H1 (cell line): Measurements from ENCODE around the gene SLIT3. TPM values are rescaled to one million over a fixed set of nuclear protein-coding genes. Genes with fewer than 3 reads are reported as not detected.

ENCODE experiments used
- CTCF ChIA-PET: fragments of 300-600 bp; sonication (Branson Sonifier 250); formaldehyde crosslinking; loops from one replicate; lab custom pipeline; 2021; ENCODE audit not compliant: partially characterized antibody; lab: Charles Lee
- POLR2A ChIA-PET: fragments of 300-600 bp; sonication (Branson Sonifier 250); formaldehyde crosslinking; loops from one replicate; lab custom pipeline; 2021; ENCODE audit warnings: inconsistent platforms; ENCODE audit not compliant: partially characterized antibody; lab: Charles Lee
- DNase-seq, 2 experiments: peaks; one replicate each; pipeline versions ENCODE4 v3.0.0 to v3.0.0-alpha.2; 2010 to 2022; ENCODE audit warnings: low spot score in 2 of 2, low read depth in 1 of 2, mixed read lengths in 1 of 2
- FAIRE-seq: peaks from 2 replicates; lab custom pipeline; 2011; peaks lifted over from hg19 to GRCh38; lab: Jason Lieb, UNC
- H2AFZ ChIP-seq: 2 replicates; pipeline ENCODE4 v1.8.1; 2012; ENCODE audit warnings: low read length, inconsistent platforms
- H2AK5ac ChIP-seq: 2 replicates; pipeline ENCODE4 v1.6.1; 2013; ENCODE audit warnings: low read depth, low read length
- H2BK120ac ChIP-seq: replicated peaks from 2 replicates; pipeline ENCODE3; 2013; ENCODE audit warnings: low read depth, low read length, inconsistent platforms
- H2BK12ac ChIP-seq: 2 replicates; pipeline ENCODE4 v1.6.1; 2013; ENCODE audit warnings: low read depth, low read length
- H2BK15ac ChIP-seq: 2 replicates; pipeline ENCODE4 v1.6.1; 2013; ENCODE audit warnings: low read length
- H2BK20ac ChIP-seq: 2 replicates; pipeline ENCODE4 v1.6.1; 2013; ENCODE audit warnings: low read length
- H2BK5ac ChIP-seq: 2 replicates; pipeline ENCODE4 v1.6.1; 2013; ENCODE audit warnings: low read depth, low read length
- H3K14ac ChIP-seq: 2 replicates; pipeline ENCODE4 v1.6.1; 2013; ENCODE audit warnings: inconsistent platforms; ENCODE audit not compliant: insufficient read length
- H3K18ac ChIP-seq: 2 replicates; pipeline ENCODE4 v1.6.1; 2013; ENCODE audit warnings: low read length; ENCODE audit errors: extremely low read depth
- H3K23ac ChIP-seq: 2 replicates; pipeline ENCODE4 v1.6.1; 2013; ENCODE audit warnings: inconsistent platforms; ENCODE audit not compliant: insufficient read length
- H3K23me2 ChIP-seq: 2 replicates; pipeline ENCODE4 v1.6.1; 2013; ENCODE audit warnings: low read depth, low read length
- H3K27ac ChIP-seq: 2 replicates; pipeline ENCODE4 v1.6.1; 2011; ENCODE audit warnings: low read depth, low read length, inconsistent platforms
- H3K27me3 ChIP-seq, 4 experiments: replicated peaks in 1 of 4; 1 replicate in 1 of 4; 2 replicates in 3 of 4; pipeline versions ENCODE4 v1.6.1 to v1.8.1; 2011 to 2013; ENCODE audit warnings: low read length in 3 of 4, mild to moderate bottlenecking in 3 of 4, inconsistent platforms in 2 of 4, mixed read lengths in 2 of 4, moderate library complexity in 1 of 4; ENCODE audit not compliant: control insufficient read depth in 3 of 4, insufficient read depth in 3 of 4; ENCODE audit errors: extremely low read depth in 1 of 4
- H3K36me3 ChIP-seq, 4 experiments: 2 replicates each; pipeline versions ENCODE4 v1.6.1 to v1.8.1; 2011 to 2013; ENCODE audit warnings: mild to moderate bottlenecking in 4 of 4, low read length in 3 of 4, moderate library complexity in 2 of 4, control low read depth in 1 of 4, inconsistent platforms in 1 of 4; ENCODE audit not compliant: insufficient read depth in 4 of 4, control insufficient read depth in 2 of 4
- H3K4ac ChIP-seq: replicated peaks from 2 replicates; pipeline ENCODE3; 2013; ENCODE audit warnings: low read length, low read depth, mixed read lengths, inconsistent platforms; ENCODE audit not compliant: insufficient read length
- H3K4me1 ChIP-seq, 4 experiments: replicated peaks in 1 of 4; 1 replicate in 1 of 4; 2 replicates in 3 of 4; pipeline versions ENCODE4 v1.6.1 to v1.8.1; 2011 to 2013; ENCODE audit warnings: low read length in 3 of 4, inconsistent platforms in 2 of 4, mixed read lengths in 1 of 4; ENCODE audit not compliant: insufficient read depth in 4 of 4, control insufficient read depth in 3 of 4
- H3K4me2 ChIP-seq, 2 experiments: 2 replicates each; pipeline versions ENCODE4 v1.6.1 to v1.8.1; 2011 to 2013; ENCODE audit warnings: low read depth in 2 of 2, low read length in 2 of 2, control low read depth in 1 of 2, inconsistent platforms in 1 of 2, mild to moderate bottlenecking in 1 of 2; ENCODE audit not compliant: insufficient read depth in 1 of 2
- H3K4me3 ChIP-seq, 4 experiments: fragments of 200-600, 300-600 bp in 1 of 4; sonication (generic), shearing (Covaris generic), sonication (Bioruptor Twin) in 1 of 4; 2 replicates each; pipeline versions ENCODE4 v1.5.1 to v1.8.1; 2011 to 2016; ENCODE audit warnings: low read length in 4 of 4, low read depth in 3 of 4, control low read depth in 2 of 4, inconsistent platforms in 2 of 4, mild to moderate bottlenecking in 2 of 4, mixed read lengths in 1 of 4, moderate library complexity in 1 of 4; ENCODE audit not compliant: insufficient read depth in 2 of 4; ENCODE audit errors: extremely low read depth in 1 of 4
- H3K56ac ChIP-seq: replicated peaks from 2 replicates; pipeline ENCODE3; 2013; ENCODE audit warnings: low read depth, mild to moderate bottlenecking, mixed read lengths, low read length, inconsistent platforms; ENCODE audit not compliant: insufficient read length
- H3K79me1 ChIP-seq: 2 replicates; pipeline ENCODE4 v1.6.1; 2013; ENCODE audit warnings: low read depth, low read length, control low read depth
- H3K79me2 ChIP-seq, 2 experiments: 2 replicates each; pipeline versions ENCODE4 v1.6.1 to v1.8.1; 2012 to 2013; ENCODE audit warnings: low read length in 2 of 2, mild to moderate bottlenecking in 2 of 2, inconsistent platforms in 1 of 2; ENCODE audit not compliant: insufficient read depth in 2 of 2, control insufficient read depth in 1 of 2
- H3K9ac ChIP-seq, 4 experiments: replicated peaks in 1 of 4; 1 replicate in 1 of 4; 2 replicates in 3 of 4; pipeline versions ENCODE4 v1.6.1 to v1.8.1; 2011 to 2013; ENCODE audit warnings: low read depth in 3 of 4, low read length in 3 of 4, control low read depth in 2 of 4, mild to moderate bottlenecking in 2 of 4, moderate library complexity in 2 of 4, inconsistent platforms in 1 of 4; ENCODE audit errors: extremely low read depth in 1 of 4
- H3K9me3 ChIP-seq, 2 experiments: 2 replicates each; pipeline versions ENCODE4 v1.6.1 to v1.8.1; 2012 to 2013; ENCODE audit warnings: mild to moderate bottlenecking in 2 of 2, moderate library complexity in 2 of 2, control low read depth in 1 of 2, inconsistent platforms in 1 of 2, low read depth in 1 of 2, low read length in 1 of 2, mixed read lengths in 1 of 2; ENCODE audit not compliant: insufficient read depth in 2 of 2
- H4K20me1 ChIP-seq, 2 experiments: replicated peaks in 1 of 2; 2 replicates each; pipeline versions ENCODE3 to v1.8.1; 2011 to 2013; ENCODE audit warnings: inconsistent platforms in 2 of 2, low read length in 2 of 2, mild to moderate bottlenecking in 1 of 2; ENCODE audit not compliant: insufficient read depth in 2 of 2, control insufficient read depth in 1 of 2
- H4K5ac ChIP-seq: 2 replicates; pipeline ENCODE4 v1.6.1; 2013; ENCODE audit warnings: low read length, low read depth, mixed read lengths, inconsistent platforms; ENCODE audit not compliant: insufficient read length
- H4K8ac ChIP-seq: 2 replicates; pipeline ENCODE4 v1.8.0; 2013; ENCODE audit warnings: mild to moderate bottlenecking, moderate library complexity, low read length, inconsistent platforms; ENCODE audit not compliant: insufficient read depth; ENCODE audit errors: extremely low read depth
- H4K91ac ChIP-seq: replicated peaks from 2 replicates; pipeline ENCODE3; 2013; ENCODE audit warnings: low read length, mixed read lengths, inconsistent platforms; ENCODE audit not compliant: insufficient read length
- BCL11A ChIP-seq, 2 experiments: IDR thresholded peaks; one replicate each; pipeline ENCODE4 v1.6.1; 2011; ENCODE audit warnings: low read depth in 2 of 2, low read length in 2 of 2, mild to moderate bottlenecking in 2 of 2
- CBX8 ChIP-seq: fragments of 300-800, 300-1000 bp; sonication (generic); IDR thresholded peaks from 2 replicates; pipeline ENCODE4 v1.7.1; 2016; ENCODE audit warnings: low read depth, low read length, borderline replicate concordance
- CHD1 ChIP-seq: IDR thresholded peaks from 2 replicates; pipeline ENCODE4 v1.6.1; 2012; ENCODE audit warnings: low read depth, low read length, improper control_type of control experiment
- CTBP2 ChIP-seq: IDR thresholded peaks from 2 replicates; pipeline ENCODE4 v1.7.0; 2011; ENCODE audit warnings: borderline replicate concordance, mild to moderate bottlenecking, moderate library complexity, mixed read lengths, low read length; ENCODE audit not compliant: insufficient read depth, insufficient read length
- PHF8 ChIP-seq: fragments of 200-600 bp; sonication (generic); conservative IDR thresholded peaks from 2 replicates; pipeline ENCODE4 v1.7.1; 2012; ENCODE audit warnings: low read depth, mild to moderate bottlenecking, inconsistent platforms, low read length, moderate library complexity
- RBBP5 ChIP-seq: IDR thresholded peaks from 2 replicates; pipeline ENCODE4 v1.7.1; 2012; ENCODE audit warnings: low read depth, mild to moderate bottlenecking, inconsistent platforms, low read length, moderate library complexity, borderline replicate concordance
- SIRT6 ChIP-seq: IDR thresholded peaks from one replicate; pipeline ENCODE4 v1.7.1; 2012; ENCODE audit warnings: low read length, inconsistent platforms
- SP2 ChIP-seq: IDR thresholded peaks from 2 replicates; pipeline ENCODE4 v1.6.1; 2012; ENCODE audit warnings: mild to moderate bottlenecking, low read length, inconsistent platforms
- TCF12 ChIP-seq: IDR thresholded peaks from 2 replicates; pipeline ENCODE4 v1.6.1; 2011; ENCODE audit warnings: low read depth, mild to moderate bottlenecking, low read length
- WGBS, 2 experiments: shearing (Covaris generic) in 1 of 2; methylation state at CpG; one replicate each; pipeline versions ENCODE4 v1.1.6 to v1.1.7; 2013 to 2015; ENCODE audit warnings: low lambda C conversion rate in 2 of 2, mixed read lengths in 2 of 2, inconsistent platforms in 1 of 2, low coverage in 1 of 2, missing lambda C conversion rate in 1 of 2; ENCODE audit not compliant: insufficient replicate concordance in 2 of 2, insufficient coverage in 1 of 2, insufficient read length in 1 of 2; ENCODE audit errors: extremely low coverage in 1 of 2, missing lambda C conversion rate in 1 of 2; 5-methylcytosine and 5-hydroxymethylcytosine counted together
- polyA plus RNA-seq, 7 experiments: library from polyadenylated mRNA; depleted of rRNA in 3 of 7; stranded (reverse) in 5 of 7; unstranded in 2 of 7; fragments of >200 nt in 5 of 7; fragments of 200-250 nt in 2 of 7; gene quantifications; 1 replicate in 5 of 7; 2 replicates in 1 of 7; 4 replicates in 1 of 7; pipeline versions ENCODE4 v1.2.1 to v1.2.3, GENCODE V29; 2011 to 2013; ENCODE audit warnings: missing spikeins in 2 of 7, mixed read lengths in 2 of 7
- total RNA-seq: library from RNA; stranded (reverse); fragmentation: NEBNext Ultra II Directional; extraction: Animal tissue kit (Norgen Biotek cat#: 25700); gene quantifications from 2 replicates; pipeline ENCODE4 v1.2.1, GENCODE V29; 2021
- TF ChIP-seq, protein P1 (sequence below): IDR thresholded peaks from 2 replicates; pipeline ENCODE4 v1.6.1; 2011; ENCODE audit warnings: low read depth, mild to moderate bottlenecking, low read length; ENCODE audit not compliant: insufficient read depth

Gene SLIT3
- total and polyA plus RNA-seq, 2 of the 8 experiments (the other 6 are each of a cell fraction or from before 2014, with no cell fraction given), result 1.1 to 1.2 TPM

GRCh38 chr5:169225830-169226356 is 75.0 kb downstream of the SLIT3 start:
- H3K79me2 ChIP-seq, result no peaks in the 10 kb centered on the region
- H3K27me3 ChIP-seq, result peaks cover 19 to 58% (median 46%) of the 10 kb centered on the region in 4 experiments
- H2AK5ac ChIP-seq, result no peak overlapping the region
- H2BK120ac ChIP-seq, result no peak overlapping the region
- no peak overlapping the region for H4K8ac ChIP-seq
- no peak overlapping the region for H2BK15ac ChIP-seq
- no peaks in the 10 kb centered on the region for H3K4me1 ChIP-seq
- no peak overlapping the region for H3K9ac ChIP-seq
- H3K9me3 ChIP-seq, result no peaks in the 10 kb centered on the region
- no peak overlapping the region for H3K23ac ChIP-seq
- DNase-seq, result no peak
- no peak overlapping the region for H3K4ac ChIP-seq
- no peak for FAIRE-seq
- no peak overlapping the region for H4K5ac ChIP-seq
- H2BK12ac ChIP-seq, result no peak overlapping the region
- CTCF ChIA-PET, result interaction anchor here (0.7 to 0.8 kb wide), 2 partner anchors 9 to 151 kb away, joined by 3 read pairs; no protein-coding TSS in a partner anchor
- no peak overlapping the region for H3K4me2 ChIP-seq
- H3K79me1 ChIP-seq, result no peaks in the 10 kb centered on the region
- peaks cover 1 to 2% of the 10 kb centered on the region in 2 experiments for H4K20me1 ChIP-seq
- no peak overlapping the region for H2BK20ac ChIP-seq
- no peak overlapping the region for H3K56ac ChIP-seq
- H3K23me2 ChIP-seq, result no peaks in the 10 kb centered on the region
- H3K14ac ChIP-seq, result no peak overlapping the region
- no peak overlapping the region for H3K4me3 ChIP-seq
- H3K27ac ChIP-seq, result no peak overlapping the region
- no peak overlapping the region for H2BK5ac ChIP-seq
- 90% methylated on average over 6 of the region's 6 CpGs; no CpG with 5 or more reads in 1 of the 2 experiments for WGBS, 2 experiments
- POLR2A ChIA-PET, result interaction anchor here (0.6 kb wide), 1 partner anchor 485 kb away, joined by 3 read pairs; no protein-coding TSS in a partner anchor
- H3K36me3 ChIP-seq, result no peaks in the 10 kb centered on the region
- no peak overlapping the region for H2AFZ ChIP-seq
- H3K18ac ChIP-seq, result no peak overlapping the region
- H4K91ac ChIP-seq, result no peak overlapping the region
- no peak for TF ChIP-seq SP2
- no peak for TF ChIP-seq CHD1
- no peak for TF ChIP-seq BCL11A (IDR thresholded peaks at IDR 0.05; ENCODE audit: low read depth in 2 of 2, low read length in 2 of 2)
- no peak for TF ChIP-seq CTBP2
- TF ChIP-seq SIRT6, result no peak
- TF ChIP-seq TCF12, result no peak
- TF ChIP-seq RBBP5, result no peak
- no peak for TF ChIP-seq CBX8
- TF ChIP-seq, protein P1, sequence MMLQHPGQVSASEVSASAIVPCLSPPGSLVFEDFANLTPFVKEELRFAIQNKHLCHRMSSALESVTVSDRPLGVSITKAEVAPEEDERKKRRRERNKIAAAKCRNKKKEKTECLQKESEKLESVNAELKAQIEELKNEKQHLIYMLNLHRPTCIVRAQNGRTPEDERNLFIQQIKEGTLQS, result no peak
- no peak for TF ChIP-seq PHF8
